GM19035 (cell line): ENCODE results near the gene SZT2.
"Not testable (repeated sequence)": the region's sequence is repeated elsewhere in the genome, so short reads cannot be mapped to it uniquely, and the experiment has no call there.

Experiments
- ATAC-seq: cut with Tn5 transposase; IDR thresholded peaks from one replicate; pipeline ENCODE4 v1.9.1; 2021; ENCODE audit not compliant: unreplicated experiment

Gene SZT2

GRCh38 chr1:43452789-43453441 lies 63.2 kb downstream of the SZT2 start:
- ATAC-seq, result no peak

- ATAC-seq, result peak; percentile 40
Measured at GRCh38 chr1:43453442-43454269, 64.0 kb downstream of the SZT2 start, which contains the start of gene HYI. Gene HYI (minus strand): TSS chr1:43453931. CDS start chr1:43453793, 138 bp downstream.

- ATAC-seq, result peak; percentile 74
Measured at GRCh38 chr1:43454270-43455011, 64.7 kb downstream of the SZT2 start.

- ATAC-seq, result no peak
Measured at GRCh38 chr1:43455213-43455889, 65.7 kb downstream of the SZT2 start.

- not testable (repeated sequence) for ATAC-seq
Measured at GRCh38 chr1:43458379-43458778, 68.7 kb downstream of the SZT2 start.

GRCh38 chr1:43460988-43461693 lies 71.4 kb downstream of the SZT2 start:
- ATAC-seq, result no peak

- no peak for ATAC-seq
Measured at GRCh38 chr1:43463479-43463878, 73.8 kb downstream of the SZT2 start.

- no peak for ATAC-seq
Measured at GRCh38 chr1:43464681-43465504, 75.2 kb downstream of the SZT2 start.

GRCh38 chr1:43465505-43466067 lies 75.9 kb downstream of the SZT2 start:
- no peak for ATAC-seq

- ATAC-seq, result no peak
Measured at GRCh38 chr1:43466403-43466802, 76.7 kb downstream of the SZT2 start.

GRCh38 chr1:43468414-43468813 lies 78.7 kb downstream of the SZT2 start:
- ATAC-seq, result no peak

- ATAC-seq, result no peak
Measured at GRCh38 chr1:43469932-43470331, 80.2 kb downstream of the SZT2 start.

GRCh38 chr1:43472087-43472462 lies 82.4 kb downstream of the SZT2 start:
- ATAC-seq, result no peak

GRCh38 chr1:43472463-43473151 lies 82.9 kb downstream of the SZT2 start:
- ATAC-seq, result not testable (repeated sequence)

- ATAC-seq, result no peak
Measured at GRCh38 chr1:43473463-43473862, 83.8 kb downstream of the SZT2 start.

GRCh38 chr1:43475611-43476401 lies 86.1 kb downstream of the SZT2 start:
- ATAC-seq, result not testable (repeated sequence)

GRCh38 chr1:43477716-43478115 lies 88.0 kb downstream of the SZT2 start:
- ATAC-seq, result no peak

GRCh38 chr1:43479414-43479813 lies 89.7 kb downstream of the SZT2 start:
- ATAC-seq, result no peak
